ENCODE data around the gene MAP3K7. TPM values are rescaled to one million over a fixed set of nuclear protein-coding genes. Genes with fewer than 3 reads are reported as not detected.

The MAP3K7 gene
- total and polyA plus RNA-seq, 2 of the 8 experiments (the other 6 are each of a cell fraction or from before 2014, with no cell fraction given) = 27.3 to 34.8 TPM

- POLR2A ChIA-PET (ENCODE audit: partially characterized antibody) = interaction anchor here (1.6 kb wide), 1 partner anchor 8 kb away, joined by 5 read pairs; no protein-coding TSS in a partner anchor
- Histone ChIP-seq H3K4me3 (ENCODE audit: extremely low read depth in 1 of 4, insufficient read depth in 2 of 4, low read depth in 3 of 4, low read length in 4 of 4) (no peak overlapping the region), H3K36me3 (ENCODE audit: control insufficient read depth in 2 of 4, insufficient read depth in 4 of 4, low read length in 3 of 4) (no peaks in the 10 kb centered on the region), H2BK12ac (ENCODE audit: low read depth, low read length) (no peak overlapping the region), H2AFZ (ENCODE audit: low read length) (no peak overlapping the region), H3K4me1 (replicated peaks in 1 of 4; ENCODE audit: control insufficient read depth in 3 of 4, insufficient read depth in 4 of 4, low read length in 3 of 4) (no peaks in the 10 kb centered on the region), H4K8ac (ENCODE audit: extremely low read depth, insufficient read depth, low read length) (no peak overlapping the region), H3K23ac (ENCODE audit: insufficient read length) (no peak overlapping the region), H3K4me2 (ENCODE audit: insufficient read depth in 1 of 2, low read depth in 2 of 2, low read length in 2 of 2) (no peak overlapping the region), H3K79me2 (ENCODE audit: control insufficient read depth in 1 of 2, insufficient read depth in 2 of 2, low read length in 2 of 2) (no peaks in the 10 kb centered on the region), H4K5ac (ENCODE audit: insufficient read length, low read depth, low read length) (no peak overlapping the region), H3K9ac (replicated peaks in 1 of 4; ENCODE audit: extremely low read depth in 1 of 4, low read depth in 3 of 4, low read length in 3 of 4) (no peak overlapping the region), H2BK5ac (ENCODE audit: low read depth, low read length) (no peak overlapping the region), H3K79me1 (ENCODE audit: low read depth, low read length) (no peaks in the 10 kb centered on the region), H4K91ac (replicated peaks; ENCODE audit: insufficient read length, low read length) (no peak overlapping the region), H2BK20ac (ENCODE audit: low read length) (no peak overlapping the region), H2BK15ac (ENCODE audit: low read length) (no peak overlapping the region), H3K23me2 (ENCODE audit: low read depth, low read length) (no peaks in the 10 kb centered on the region; the same call in 1 of the 2 replicates), H3K18ac (ENCODE audit: extremely low read depth, low read length) (no peak overlapping the region), H3K14ac (ENCODE audit: insufficient read length) (no peak overlapping the region), H3K9me3 (ENCODE audit: insufficient read depth in 2 of 2, low read depth in 1 of 2, low read length in 1 of 2) (no peaks in the 10 kb centered on the region; a peak in 1 of 4 replicates), H3K4ac (replicated peaks; ENCODE audit: insufficient read length, low read depth, low read length) (no peak overlapping the region), H3K56ac (replicated peaks; ENCODE audit: insufficient read length, low read depth, low read length) (no peak overlapping the region), H3K27ac (ENCODE audit: low read depth, low read length) (no peak overlapping the region), H3K27me3 (replicated peaks in 1 of 4; ENCODE audit: control insufficient read depth in 3 of 4, extremely low read depth in 1 of 4, insufficient read depth in 3 of 4, low read length in 3 of 4) (no peaks in the 10 kb centered on the region), H4K20me1 (replicated peaks in 1 of 2; ENCODE audit: control insufficient read depth in 1 of 2, insufficient read depth in 2 of 2, low read length in 2 of 2) (no peaks in the 10 kb centered on the region), H2AK5ac (ENCODE audit: low read depth, low read length) (no peak overlapping the region), H2BK120ac (replicated peaks; ENCODE audit: low read depth, low read length) (no peak overlapping the region)
- DNase-seq (ENCODE audit: low read depth in 1 of 2, low spot score in 2 of 2) (no peak), FAIRE-seq (no peak)
- CTCF ChIA-PET (ENCODE audit: partially characterized antibody) = interaction anchor here (0.6 to 1.5 kb wide), 6 partner anchors 9 to 121 kb away, joined by 3 to 13 read pairs (median 4); no protein-coding TSS in a partner anchor
- WGBS, 2 experiments (ENCODE audit: extremely low coverage in 1 of 2, insufficient coverage in 1 of 2, insufficient read length in 1 of 2, insufficient replicate concordance in 2 of 2, low coverage in 1 of 2, low lambda C conversion rate in 2 of 2, missing lambda C conversion rate in 1 of 2) = 91% methylated on average over 2 of the region's 2 CpGs; no CpG with 5 or more reads in 1 of the 2 experiments
- TF ChIP-seq BACH1 (IDR thresholded peaks at IDR 0.05; ENCODE audit: low read length) (no peak), ASH2L (IDR thresholded peaks at IDR 0.05; ENCODE audit: low read length) (no peak), GABPA (IDR thresholded peaks at IDR 0.05; ENCODE audit: borderline replicate concordance, insufficient read depth, low read length) (no peak), SIX5 (IDR thresholded peaks at IDR 0.05; ENCODE audit: low read depth, low read length) (no peak), SAP30 (IDR thresholded peaks at IDR 0.05; ENCODE audit: insufficient read depth, insufficient replicate concordance, low read length) (no peak), ATF2 (IDR thresholded peaks at IDR 0.05; ENCODE audit: low read length) (no peak), ZNF274 (IDR thresholded peaks at IDR 0.05; ENCODE audit: borderline replicate concordance, extremely low read depth, low read length) (no peak), NANOG (IDR thresholded peaks at IDR 0.05; ENCODE audit: insufficient read depth, low read depth, low read length, poor library complexity, severe bottlenecking) (no peak)
Measured at GRCh38 chr6:90619221-90619620, 32.3 kb upstream of the MAP3K7 start.

Data from H1 (cell line).